HG03139 (cell line): Measurements from ENCODE around the gene HTR2B.
"Not testable (repeated sequence)": the region's sequence is repeated elsewhere in the genome, so short reads cannot be mapped to it uniquely, and the experiment has no call there.

Experiments used
- ATAC-seq: cut with Tn5 transposase; IDR thresholded peaks from one replicate; pipeline ENCODE4 v1.9.1; 2021; ENCODE audit not compliant: unreplicated experiment

Gene HTR2B

GRCh38 chr2:231134910-231135655 lies 10.2 kb upstream of the HTR2B start:
- ATAC-seq: no peak

GRCh38 chr2:231133365-231134099 lies 8.7 kb upstream of the HTR2B start:
- ATAC-seq: no peak

GRCh38 chr2:231132129-231132528 lies 7.3 kb upstream of the HTR2B start:
- ATAC-seq: no peak

- no peak for ATAC-seq
Measured at GRCh38 chr2:231130336-231131056, 5.7 kb upstream of the HTR2B start.

- no peak for ATAC-seq
Measured at GRCh38 chr2:231129216-231129615, 4.4 kb upstream of the HTR2B start.

GRCh38 chr2:231128541-231128940 lies 3.7 kb upstream of the HTR2B start:
- no peak for ATAC-seq

- no peak for ATAC-seq
Measured at GRCh38 chr2:231127936-231128335, 3.1 kb upstream of the HTR2B start.

GRCh38 chr2:231127480-231127879 lies 2.6 kb upstream of the HTR2B start:
- no peak for ATAC-seq

- no peak for ATAC-seq
Measured at GRCh38 chr2:231126123-231126522, 1.3 kb upstream of the HTR2B start.

GRCh38 chr2:231123362-231123898 lies 1.4 kb downstream of the HTR2B start:
- no peak for ATAC-seq

GRCh38 chr2:231118614-231118942 lies 6.3 kb downstream of the HTR2B start:
- ATAC-seq: no peak

GRCh38 chr2:231117922-231118613 lies 6.8 kb downstream of the HTR2B start:
- ATAC-seq: no peak

GRCh38 chr2:231117148-231117547 lies 7.7 kb downstream of the HTR2B start:
- no peak for ATAC-seq

GRCh38 chr2:231115651-231116050 lies 9.2 kb downstream of the HTR2B start:
- ATAC-seq: no peak

- ATAC-seq: no peak
Measured at GRCh38 chr2:231113489-231113888, 11.4 kb downstream of the HTR2B start.

GRCh38 chr2:231111987-231112386 lies 12.9 kb downstream of the HTR2B start:
- no peak for ATAC-seq

GRCh38 chr2:231110551-231110950 lies 14.3 kb downstream of the HTR2B start:
- ATAC-seq: no peak

- peak; percentile 70 for ATAC-seq
Measured at GRCh38 chr2:231104115-231104713, 20.6 kb downstream of the HTR2B start.

GRCh38 chr2:231102772-231103171 lies 22.1 kb downstream of the HTR2B start:
- no peak for ATAC-seq

- no peak for ATAC-seq
Measured at GRCh38 chr2:231100990-231101389, 23.9 kb downstream of the HTR2B start.

- not testable (repeated sequence) for ATAC-seq
Measured at GRCh38 chr2:231100321-231100720, 24.5 kb downstream of the HTR2B start.
